Neural cell (in vitro differentiated cells): ENCODE results near the gene MMP24OS. TPM values are rescaled to one million over a fixed set of nuclear protein-coding genes. Genes with fewer than 3 reads are reported as not detected.
"Not testable (repeated sequence)": the region's sequence is repeated elsewhere in the genome, so short reads cannot be mapped to it uniquely, and the experiment has no call there.

ENCODE experiments used
- H2AFZ ChIP-seq: fragments of 200-600, 300-800 bp; sonication (generic), shearing (Covaris generic); 2 replicates; pipeline ENCODE4 v1.6.0; 2014; ENCODE audit warnings: low read depth, mild to moderate bottlenecking, antibody characterized with exemption, low read length, moderate library complexity
- H3F3A ChIP-seq: fragments of 200-600 bp; shearing (Covaris generic); 2 replicates; pipeline ENCODE4 v1.6.1; 2016; ENCODE audit warnings: mild to moderate bottlenecking, moderate library complexity, mixed read lengths, antibody characterized with exemption, low read length; ENCODE audit not compliant: insufficient read depth, poor library complexity, severe bottlenecking
- H3K27ac ChIP-seq: fragments of 200-600, 300-800 bp; sonication (generic), shearing (Covaris generic); 2 replicates; pipeline ENCODE4 v1.5.1; 2014; ENCODE audit warnings: mild to moderate bottlenecking, low read length, moderate library complexity
- H3K27me3 ChIP-seq: fragments of 300-800, 200-600 bp; sonication (generic), shearing (Covaris generic); 2 replicates; pipeline ENCODE4 v1.6.0; 2014; ENCODE audit warnings: mild to moderate bottlenecking, low read depth, low read length, moderate library complexity; ENCODE audit not compliant: insufficient read depth
- H3K36me3 ChIP-seq: fragments of 300-800, 200-600 bp; sonication (generic), shearing (Covaris generic); 2 replicates; pipeline ENCODE4 v1.5.1; 2014; ENCODE audit warnings: mild to moderate bottlenecking, antibody characterized with exemption, low read length, moderate library complexity; ENCODE audit not compliant: insufficient read depth
- H3K4me2 ChIP-seq: fragments of 300-800, 200-600 bp; sonication (generic), shearing (Covaris generic); 2 replicates; pipeline ENCODE4 v1.6.0; 2014; ENCODE audit warnings: mild to moderate bottlenecking, low read length
- H3K4me3 ChIP-seq: fragments of 300-800, 200-600 bp; sonication (generic), shearing (Covaris generic); 2 replicates; pipeline ENCODE4 v1.5.1; 2014; ENCODE audit warnings: mild to moderate bottlenecking, low read length, moderate library complexity
- H3K79me2 ChIP-seq: fragments of 200-600 bp; shearing (Covaris generic); replicated peaks from 2 replicates; pipeline ENCODE4 v1.6.0; 2014; ENCODE audit warnings: mild to moderate bottlenecking, low read length, moderate library complexity; ENCODE audit not compliant: insufficient read depth
- H3K9ac ChIP-seq: fragments of 300-800, 200-600 bp; sonication (generic), shearing (Covaris generic); 2 replicates; pipeline ENCODE4 v1.6.1; 2016; ENCODE audit warnings: mild to moderate bottlenecking, low read length, mixed read lengths
- H3K9me2 ChIP-seq: fragments of 200-600 bp; shearing (Covaris generic); 2 replicates; pipeline ENCODE4 v1.6.1; 2016; ENCODE audit warnings: mild to moderate bottlenecking, low read length, mixed read lengths; ENCODE audit not compliant: insufficient read depth
- H3K9me3 ChIP-seq: fragments of 200-600, 300-800 bp; sonication (generic), shearing (Covaris generic); 2 replicates; pipeline ENCODE4 v1.6.1; 2016; ENCODE audit warnings: mild to moderate bottlenecking, mixed run types, low read length, moderate library complexity, mixed read lengths
- H4K20me1 ChIP-seq: fragments of 200-600 bp; shearing (Covaris generic); 2 replicates; pipeline ENCODE4 v1.6.1; 2016; ENCODE audit warnings: mild to moderate bottlenecking, mixed run types; ENCODE audit not compliant: insufficient read depth
- CTCF ChIP-seq: fragments of 450-650 bp; IDR thresholded peaks from 2 replicates; pipeline ENCODE4 v1.5.1; 2014; ENCODE audit warnings: antibody characterized with exemption, mild to moderate bottlenecking, moderate library complexity; ENCODE audit not compliant: poor library complexity, severe bottlenecking
- EP300 ChIP-seq: fragments of 450-650 bp; conservative IDR thresholded peaks from 2 replicates; pipeline ENCODE4 v1.6.1; 2014; ENCODE audit warnings: antibody characterized with exemption, mild to moderate bottlenecking, moderate library complexity; ENCODE audit not compliant: poor library complexity, severe bottlenecking
- EZH2 ChIP-seq: fragments of 200-600, 300-800 bp; shearing (Covaris generic), sonication (generic); IDR thresholded peaks from 2 replicates; pipeline ENCODE4 v1.6.1; 2014; ENCODE audit warnings: antibody characterized with exemption, low read length, borderline replicate concordance, mild to moderate bottlenecking; ENCODE audit not compliant: insufficient read depth, poor library complexity, severe bottlenecking
- MXI1 ChIP-seq: fragments of 450-650 bp; conservative IDR thresholded peaks from 2 replicates; pipeline ENCODE4 v1.6.1; 2014; ENCODE audit warnings: antibody characterized with exemption, mild to moderate bottlenecking; ENCODE audit not compliant: poor library complexity, severe bottlenecking
- POLR2AphosphoS5 ChIP-seq: IDR thresholded peaks from 2 replicates; pipeline ENCODE4 v1.6.1; 2012
- RAD21 ChIP-seq: fragments of 450-650 bp; conservative IDR thresholded peaks from 2 replicates; pipeline ENCODE4 v1.6.1; 2014; ENCODE audit warnings: antibody characterized with exemption, mild to moderate bottlenecking, moderate library complexity
- REST ChIP-seq: IDR thresholded peaks from 2 replicates; pipeline ENCODE4 v1.6.1; 2012; ENCODE audit warnings: borderline replicate concordance
- SMC3 ChIP-seq: fragments of 450-650 bp; conservative IDR thresholded peaks from 2 replicates; pipeline ENCODE4 v1.6.1; 2014; ENCODE audit warnings: antibody characterized with exemption, mild to moderate bottlenecking, moderate library complexity; ENCODE audit not compliant: poor library complexity
- TAF1 ChIP-seq: IDR thresholded peaks from 2 replicates; pipeline ENCODE4 v1.6.1; 2012; ENCODE audit warnings: low read depth
- polyA plus RNA-seq: library from polyadenylated mRNA; depleted of rRNA; stranded (reverse); fragments of >200 nt; gene quantifications from 2 replicates; pipeline ENCODE4 v1.2.3, GENCODE V29; 2014

MMP24OS gene
- polyA plus RNA-seq, 1 donor from 2014 or later = 7.7 TPM

GRCh38 chr20:35317416-35318210 is 39.7 kb upstream of the MMP24OS start:
- H3K4me2 ChIP-seq = no peak overlapping the region
- no peak overlapping the region for H3K27ac ChIP-seq
- no peak overlapping the region for H3K9ac ChIP-seq
- no peaks in the 10 kb centered on the region for H3K27me3 ChIP-seq
- H3K9me3 ChIP-seq = no peaks in the 10 kb centered on the region
- no peaks in the 10 kb centered on the region for H3F3A ChIP-seq
- no peaks in the 10 kb centered on the region for H3K9me2 ChIP-seq
- H4K20me1 ChIP-seq = no peaks in the 10 kb centered on the region
- no peak overlapping the region for H3K4me3 ChIP-seq
- H3K79me2 ChIP-seq = no peaks in the 10 kb centered on the region
- no peaks in the 10 kb centered on the region for H3K36me3 ChIP-seq
- TF ChIP-seq TAF1 (no peak), SMC3 (no peak), POLR2AphosphoS5 (no peak), EP300 (no peak), REST (no peak), MXI1 (no peak), CTCF (no peak), RAD21 (no peak), EZH2 (no peak)
- no peak overlapping the region for H2AFZ ChIP-seq

GRCh38 chr20:35316086-35316485 is 38.2 kb upstream of the MMP24OS start:
- no peaks in the 10 kb centered on the region for H3K36me3 ChIP-seq
- no peaks in the 10 kb centered on the region for H4K20me1 ChIP-seq
- H3K4me2 ChIP-seq = no peak overlapping the region
- H3K9me2 ChIP-seq = no peaks in the 10 kb centered on the region
- H3K9ac ChIP-seq = no peak overlapping the region
- no peaks in the 10 kb centered on the region for H3K9me3 ChIP-seq
- no peak overlapping the region for H2AFZ ChIP-seq
- no peak overlapping the region for H3K27ac ChIP-seq
- H3K4me3 ChIP-seq = no peak overlapping the region
- no peaks in the 10 kb centered on the region for H3K79me2 ChIP-seq
- H3K27me3 ChIP-seq = no peaks in the 10 kb centered on the region
- TF ChIP-seq POLR2AphosphoS5 (no peak), RAD21 (no peak), TAF1 (no peak), CTCF (no peak), EZH2 (no peak), SMC3 (no peak), MXI1 (no peak), EP300 (no peak), REST (no peak)
- H3F3A ChIP-seq = no peaks in the 10 kb centered on the region

- not testable (repeated sequence) for H3K9me3 ChIP-seq, H3K27ac ChIP-seq, H4K20me1 ChIP-seq, H3K9ac ChIP-seq, H3K27me3 ChIP-seq, H3K4me2 ChIP-seq, H3K9me2 ChIP-seq, H2AFZ ChIP-seq, H3F3A ChIP-seq, H3K36me3 ChIP-seq, H3K79me2 ChIP-seq, H3K4me3 ChIP-seq
Measured at GRCh38 chr20:35315632-35316020, 37.7 kb upstream of the MMP24OS start.
